HG02970 (cell line): ENCODE measurements around the gene DSCAM.

Experiments
- ATAC-seq: cut with Tn5 transposase; IDR thresholded peaks from one replicate; pipeline ENCODE4 v1.9.1; 2021; ENCODE audit warnings: mild to moderate bottlenecking, moderate library complexity, moderate number of reproducible peaks; ENCODE audit not compliant: unreplicated experiment, low FRiP score

Gene DSCAM

GRCh38 chr21:40408561-40408960, 438.4 kb downstream of the DSCAM start:
- no peak for ATAC-seq

- ATAC-seq: no peak
Observed at GRCh38 chr21:40404396-40404800, 442.6 kb downstream of the DSCAM start.

GRCh38 chr21:40402884-40403582, 443.9 kb downstream of the DSCAM start:
- no peak for ATAC-seq

GRCh38 chr21:40395732-40396131, 451.2 kb downstream of the DSCAM start:
- no peak for ATAC-seq

- no peak for ATAC-seq
Observed at GRCh38 chr21:40393066-40393465, 453.9 kb downstream of the DSCAM start.

GRCh38 chr21:40388046-40388445, 458.9 kb downstream of the DSCAM start:
- no peak for ATAC-seq

- no peak for ATAC-seq
Observed at GRCh38 chr21:40386981-40387747, 459.8 kb downstream of the DSCAM start.

- ATAC-seq: no peak
Observed at GRCh38 chr21:40386294-40386911, 460.6 kb downstream of the DSCAM start.

- ATAC-seq: no peak
Observed at GRCh38 chr21:40385883-40386282, 461.1 kb downstream of the DSCAM start.

- ATAC-seq: no peak
Observed at GRCh38 chr21:40383951-40384350, 463.0 kb downstream of the DSCAM start.

GRCh38 chr21:40381111-40381510, 465.8 kb downstream of the DSCAM start:
- no peak for ATAC-seq

GRCh38 chr21:40379881-40380810, 466.8 kb downstream of the DSCAM start:
- ATAC-seq: no peak

GRCh38 chr21:40377135-40377534, 469.8 kb downstream of the DSCAM start:
- no peak for ATAC-seq

- no peak for ATAC-seq
Observed at GRCh38 chr21:40373761-40374160, 473.2 kb downstream of the DSCAM start.

GRCh38 chr21:40372506-40372905, 474.5 kb downstream of the DSCAM start:
- ATAC-seq: no peak

- no peak for ATAC-seq
Observed at GRCh38 chr21:40371329-40371728, 475.6 kb downstream of the DSCAM start.

- no peak for ATAC-seq
Observed at GRCh38 chr21:40356644-40357043, 490.3 kb downstream of the DSCAM start.

- no peak for ATAC-seq
Observed at GRCh38 chr21:40355076-40355475, 491.9 kb downstream of the DSCAM start.

GRCh38 chr21:40351006-40351405, 496.0 kb downstream of the DSCAM start:
- no peak for ATAC-seq

GRCh38 chr21:40349591-40349990, 497.4 kb downstream of the DSCAM start:
- ATAC-seq: no peak
